ENCODE data around the gene NME1.

NME1 gene

GRCh38 chr17:51197754-51198153, 44.4 kb downstream of the NME1 start:
- no peak for DNase-seq

DNA sequence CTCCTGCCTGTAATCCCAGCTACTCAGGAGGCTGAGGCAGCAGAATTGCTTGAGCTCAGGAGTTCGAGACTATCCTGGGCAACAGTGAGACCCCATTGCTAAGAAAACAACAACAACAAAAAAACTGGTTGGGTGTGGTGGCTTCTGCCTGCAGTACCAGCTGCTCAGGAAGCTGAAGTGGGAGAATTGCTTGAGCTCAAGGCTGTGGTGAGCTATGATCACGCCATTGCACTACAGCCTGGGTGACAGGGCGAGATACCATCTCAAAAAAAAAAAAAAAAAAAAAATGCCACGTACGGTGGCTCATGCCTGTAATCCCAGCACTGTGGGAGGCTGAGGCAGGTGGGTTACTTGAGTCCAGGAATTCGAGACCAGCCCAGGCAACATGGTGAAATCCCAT, 46.9 kb downstream of the NME1 start:
- peak; percentile 29 for DNase-seq

DNA sequence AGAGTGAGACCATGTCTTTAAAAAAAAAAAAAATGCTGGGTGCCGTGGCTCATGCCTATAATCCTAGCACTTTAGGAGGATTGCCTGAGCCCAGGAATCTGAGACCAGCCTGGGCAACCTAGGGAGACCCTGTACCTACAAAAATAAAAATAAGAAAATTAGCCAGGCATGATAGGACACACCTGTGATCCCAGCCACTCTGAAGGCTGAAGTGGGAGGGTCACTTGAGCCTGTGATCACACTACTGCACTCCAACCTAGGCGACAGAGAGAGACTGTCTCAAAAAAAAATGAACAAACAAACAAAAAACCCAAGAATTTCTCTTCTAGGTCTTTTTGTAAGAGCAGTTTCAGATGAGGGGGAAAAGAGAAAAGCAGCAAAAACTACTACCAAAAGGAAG, 47.5 kb downstream of the NME1 start:
- no peak for DNase-seq

GRCh38 chr17:51203838-51204237, 50.5 kb downstream of the NME1 start:
- no peak for DNase-seq
